Pulmonary artery endothelial cell (primary cell): ENCODE measurements around the gene POMGNT2. TPM values are rescaled to one million over a fixed set of nuclear protein-coding genes. Genes with fewer than 3 reads are reported as not detected.

ENCODE experiments used
- DNase-seq: peaks from one replicate; pipeline ENCODE4 v3.0.0-alpha.2; 2011; ENCODE audit warnings: low read depth, low spot score
- total RNA-seq: library from RNA; depleted of rRNA; stranded (reverse); fragments of >200 nt; gene quantifications from 2 replicates; pipeline ENCODE4 v1.2.3, GENCODE V29; 2014

POMGNT2 gene
- total RNA-seq, 1 donor from 2014 or later = 6.5 TPM

DNA sequence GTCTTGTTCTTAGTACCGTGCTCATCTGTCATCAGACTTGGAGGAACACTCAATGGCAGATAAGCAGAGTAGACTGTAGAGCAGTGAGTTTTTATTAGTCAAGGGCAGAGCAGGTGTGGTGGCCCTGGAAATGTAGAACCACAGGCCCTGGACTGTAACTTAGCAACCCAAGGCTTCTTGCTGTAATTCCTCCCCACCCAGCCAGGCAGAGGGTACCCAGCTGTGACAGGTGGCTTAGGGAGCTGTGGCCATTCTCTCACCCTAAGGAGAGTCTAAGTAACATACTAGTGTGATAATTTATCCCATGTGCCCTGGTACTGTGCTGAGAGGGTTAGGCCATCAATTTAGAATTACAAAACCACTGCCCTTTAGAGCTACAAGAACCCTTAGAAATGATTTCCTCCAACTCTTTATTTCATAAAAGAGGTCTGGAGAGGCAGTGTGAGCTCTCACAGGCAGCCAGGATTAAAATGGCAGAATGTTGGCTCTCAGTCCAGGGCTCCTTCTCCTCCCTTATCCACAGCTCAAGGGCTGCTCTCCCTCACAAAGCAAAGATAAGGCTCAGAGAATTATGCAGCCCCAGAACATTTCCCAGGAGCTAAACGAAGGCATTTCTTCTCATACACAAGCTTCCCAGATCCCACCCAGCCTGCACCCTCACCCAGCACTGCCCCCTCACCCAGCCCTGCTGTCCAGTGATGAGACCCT, 3.0 kb downstream of the POMGNT2 start:
- no peak for DNase-seq

DNA sequence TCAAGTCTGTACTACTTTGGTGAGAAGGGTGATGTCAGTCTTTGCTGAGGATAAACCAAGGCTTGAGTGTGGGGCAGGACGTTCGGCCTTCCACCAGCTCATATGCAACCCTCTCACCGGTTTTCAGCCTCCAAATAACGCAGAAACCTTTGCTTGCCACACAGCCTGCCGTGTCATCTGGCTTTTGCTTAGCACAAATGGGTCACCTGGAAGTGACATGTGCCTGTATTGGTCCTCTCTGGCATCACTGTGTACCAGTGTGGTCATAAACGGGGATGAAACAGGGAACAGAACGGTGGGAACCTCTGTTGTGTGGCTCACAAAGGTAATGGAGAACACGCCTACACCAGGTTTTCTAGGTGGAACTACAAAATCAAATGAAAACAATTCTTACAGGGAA, 7.1 kb downstream of the POMGNT2 start:
- DNase-seq = no peak

DNA sequence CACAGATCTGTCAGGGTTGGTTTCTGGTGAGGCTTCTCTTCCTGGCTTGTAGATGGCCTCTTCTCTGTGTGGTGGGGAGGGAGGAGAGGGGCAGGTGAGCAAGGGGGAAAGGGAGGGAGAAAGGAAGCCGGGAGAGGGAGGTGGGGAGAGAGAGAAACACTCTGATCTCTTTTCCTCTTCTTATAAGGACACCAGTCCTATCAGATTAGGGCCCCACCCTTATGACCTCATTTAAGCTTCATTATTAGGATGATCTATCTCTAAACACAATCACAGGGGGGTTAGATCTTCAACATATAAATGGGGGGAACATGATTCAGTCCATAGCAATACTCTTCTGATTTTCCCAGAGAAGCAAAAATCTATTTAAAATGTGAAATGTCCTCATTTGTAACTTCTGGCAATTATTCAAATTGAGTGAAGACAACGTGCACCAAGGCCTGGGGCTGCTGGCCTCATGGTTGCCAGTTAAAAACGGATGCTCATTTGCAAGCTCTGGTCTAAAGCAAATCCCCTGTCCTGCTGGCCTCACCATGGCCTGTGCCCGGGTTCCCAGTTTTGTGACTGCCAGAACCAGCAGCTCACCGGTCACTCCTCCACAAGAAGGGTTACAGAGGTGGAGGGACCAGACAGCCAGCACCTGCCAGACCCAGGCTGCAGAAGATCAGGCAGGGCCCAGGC, 8.3 kb downstream of the POMGNT2 start:
- DNase-seq = no peak

DNA sequence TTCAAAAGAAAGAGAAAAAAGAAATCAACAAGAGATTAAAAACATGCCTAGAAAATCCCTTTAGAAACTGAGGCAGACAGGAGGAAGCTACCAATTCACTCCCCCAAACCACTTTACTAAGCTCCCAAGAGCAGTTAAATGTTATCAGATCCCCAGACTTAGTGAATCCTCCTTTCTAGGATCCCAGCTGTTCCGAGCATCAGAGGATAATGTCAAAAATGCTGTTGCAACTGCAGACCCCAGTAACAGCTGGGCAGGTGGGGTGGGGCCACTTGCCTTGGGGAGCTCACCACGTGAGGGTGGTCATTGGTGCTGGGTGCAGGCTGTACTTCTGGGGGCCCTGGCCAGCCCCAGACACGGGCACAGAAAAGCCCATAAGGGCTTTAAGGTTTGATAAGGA, 9.1 kb downstream of the POMGNT2 start:
- DNase-seq = no peak

DNA sequence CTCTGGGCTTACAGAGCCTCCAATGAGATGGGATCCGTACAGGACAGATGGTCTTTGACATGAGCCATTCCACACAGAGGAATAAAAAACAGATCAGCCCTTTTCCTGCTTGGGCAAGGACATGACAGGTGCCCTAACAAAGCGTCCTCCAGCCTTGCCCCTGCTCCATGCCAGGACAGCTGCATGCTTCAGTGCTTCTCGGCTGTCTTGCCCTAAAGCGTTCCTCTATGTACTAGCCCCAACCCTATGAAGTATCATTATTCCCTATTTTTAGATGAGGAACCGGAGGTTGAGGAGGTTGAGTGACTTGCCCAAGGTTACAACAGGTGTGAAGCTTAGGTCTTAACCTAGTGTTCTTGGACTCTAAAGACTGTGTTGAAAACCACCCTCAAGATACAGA, 10.5 kb downstream of the POMGNT2 start:
- no peak for DNase-seq

DNA sequence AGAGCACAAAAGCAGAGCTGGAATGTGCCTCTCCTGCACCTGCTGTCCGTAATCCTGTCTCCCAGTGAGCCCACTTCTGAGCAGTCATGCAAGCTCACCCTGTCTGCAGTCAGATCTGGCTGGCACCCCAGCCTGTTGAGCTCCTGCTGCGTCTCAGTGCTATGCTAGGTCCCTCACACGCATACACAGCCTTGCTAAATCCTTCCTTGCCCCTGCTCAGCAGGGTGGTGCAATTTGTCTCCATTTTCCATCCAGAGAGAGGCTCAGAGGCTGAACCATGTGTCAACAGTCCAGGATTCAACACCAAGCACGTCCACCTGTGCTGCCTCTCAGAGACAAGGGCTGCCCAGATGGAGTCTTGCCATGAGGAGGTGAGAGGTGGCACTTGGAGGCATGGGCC, 11.0 kb downstream of the POMGNT2 start:
- DNase-seq = no peak

DNA sequence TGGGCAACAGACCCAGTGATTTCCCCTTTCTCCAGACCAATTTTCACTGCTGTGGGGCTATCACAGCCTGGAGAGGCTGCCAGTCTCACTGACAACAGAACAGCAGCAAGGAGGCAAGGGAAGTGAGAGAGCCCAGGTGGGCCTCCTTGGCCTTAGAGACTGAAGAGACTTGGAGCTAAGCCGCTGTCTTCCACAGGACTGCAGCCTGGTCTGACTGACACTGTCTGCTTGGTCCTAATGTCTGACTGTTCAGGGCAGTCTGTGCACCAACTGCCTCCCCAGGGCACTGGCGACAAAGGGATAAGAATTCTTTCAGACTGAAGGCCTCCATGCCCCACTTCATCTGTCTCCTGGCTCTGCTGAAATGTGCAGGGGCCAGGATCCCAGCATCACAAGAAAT, 11.5 kb downstream of the POMGNT2 start:
- DNase-seq = no peak

DNA sequence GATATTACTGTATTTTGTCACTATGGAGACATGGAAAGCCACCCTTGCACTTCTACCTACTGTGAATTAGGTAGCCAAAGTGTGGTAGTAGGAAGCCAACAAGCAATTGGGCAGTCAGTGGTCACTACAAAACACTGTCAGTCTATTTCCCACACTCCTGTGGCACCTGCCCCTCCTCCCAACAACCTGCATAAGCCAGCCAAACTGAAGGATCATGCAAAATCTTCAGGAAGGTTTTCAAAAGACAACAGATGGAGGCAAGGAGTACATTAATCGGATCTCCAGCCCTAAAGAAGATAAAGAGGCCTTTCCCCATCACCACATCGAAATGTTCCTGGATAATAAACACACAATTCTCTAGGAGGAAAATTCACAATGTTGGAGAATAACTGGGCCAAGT, 11.9 kb downstream of the POMGNT2 start:
- DNase-seq = no peak

DNA sequence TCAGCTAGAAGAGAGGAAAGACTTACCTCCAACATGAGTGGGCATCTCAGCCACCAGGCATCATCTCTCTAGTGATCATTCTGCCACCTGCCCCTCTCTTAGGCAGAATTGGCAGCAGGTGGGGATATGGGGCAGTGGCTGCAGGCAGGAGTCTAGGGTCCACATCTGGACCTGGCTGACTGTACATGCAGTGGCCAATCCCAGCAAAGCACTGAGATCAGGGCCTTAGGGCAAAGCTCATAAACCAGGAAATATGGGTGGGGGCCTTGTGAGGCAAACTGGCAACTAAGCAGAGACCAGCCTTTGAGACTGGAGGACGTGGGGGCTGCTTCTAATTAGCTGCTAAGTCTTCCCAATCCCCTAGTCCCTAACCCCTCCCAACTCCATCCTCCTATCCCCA, 12.9 kb downstream of the POMGNT2 start:
- no peak for DNase-seq

DNA sequence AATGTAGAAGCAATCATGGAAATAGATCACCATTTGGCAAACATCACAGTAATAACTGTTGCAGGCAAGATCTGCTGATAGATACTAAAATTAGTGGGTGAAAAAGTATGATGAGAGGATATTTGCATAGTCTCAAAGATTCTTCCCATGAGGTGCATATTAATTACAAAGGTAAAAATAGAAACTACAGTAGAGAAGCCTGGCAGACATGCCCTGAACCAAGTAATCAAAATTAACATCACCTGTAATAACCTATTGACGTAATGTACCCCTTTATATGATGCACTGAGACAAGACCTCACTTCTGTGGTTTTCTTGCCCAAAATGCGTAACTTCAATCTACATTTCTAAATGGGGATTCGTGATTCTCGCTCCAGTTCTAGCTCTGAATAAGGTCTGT, 14.4 kb downstream of the POMGNT2 start:
- no peak for DNase-seq

DNA sequence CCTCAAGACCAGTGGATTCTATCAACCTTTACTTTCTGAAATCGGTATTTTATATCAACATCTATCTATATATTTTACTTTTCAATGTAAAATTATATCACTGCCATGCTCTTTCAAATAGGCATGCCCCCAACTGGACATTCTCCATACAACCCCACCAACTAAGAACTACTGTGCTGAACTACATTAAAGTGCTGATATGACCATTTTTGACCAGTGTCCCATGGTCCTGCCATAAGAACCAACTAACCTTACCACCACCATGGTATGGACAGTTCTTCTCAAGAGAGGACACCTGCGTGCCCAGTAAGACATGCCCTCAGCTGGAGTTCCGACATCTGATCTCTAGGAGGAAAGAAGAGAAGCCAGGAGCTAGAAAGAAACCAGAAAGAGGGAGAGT, 15.6 kb downstream of the POMGNT2 start:
- DNase-seq = no peak

DNA sequence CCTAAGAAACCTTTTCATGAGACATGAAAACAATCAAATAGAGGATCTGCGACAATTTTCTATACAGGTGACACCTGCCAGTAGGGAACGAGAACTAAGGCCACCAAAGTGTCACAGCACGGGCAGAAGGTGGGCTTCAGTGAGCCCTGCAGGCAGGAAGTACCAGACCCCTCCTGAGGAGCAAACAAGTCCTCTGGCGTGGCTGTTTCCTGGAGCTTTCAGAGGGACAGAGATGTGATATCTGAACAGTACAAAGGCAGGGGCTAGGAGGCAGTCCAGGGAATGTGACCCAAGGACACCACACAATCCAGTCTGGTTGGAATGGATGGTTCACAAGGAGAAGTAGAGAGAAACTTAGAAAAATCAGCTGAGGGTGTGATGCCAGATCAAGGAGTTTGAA, 16.8 kb downstream of the POMGNT2 start:
- DNase-seq = no peak

DNA sequence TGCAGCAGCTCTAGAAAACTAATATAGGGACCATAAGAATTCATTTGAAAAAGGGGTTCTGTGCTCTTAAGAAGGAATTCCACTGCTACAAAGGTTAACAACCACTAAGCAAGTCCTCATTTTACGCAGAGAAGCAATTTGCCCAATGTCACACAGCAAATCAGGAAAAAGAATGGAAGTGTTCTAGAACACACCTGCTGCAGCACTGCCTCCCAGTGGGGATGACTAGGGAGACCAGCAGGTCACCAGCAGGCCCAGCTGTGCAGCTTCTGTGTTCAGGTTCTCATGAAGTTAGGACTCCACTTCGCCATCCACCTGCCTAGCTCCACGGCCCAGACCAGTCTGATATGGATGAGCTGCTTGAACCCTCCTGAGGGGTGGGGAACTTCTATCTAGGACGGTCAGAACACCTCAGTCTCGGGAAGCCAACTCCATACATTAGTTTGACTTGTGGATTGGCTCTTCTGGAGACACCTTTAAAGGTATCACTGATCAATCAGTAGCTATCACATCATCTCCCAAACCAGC, 18.6 kb downstream of the POMGNT2 start:
- DNase-seq = no peak

DNA sequence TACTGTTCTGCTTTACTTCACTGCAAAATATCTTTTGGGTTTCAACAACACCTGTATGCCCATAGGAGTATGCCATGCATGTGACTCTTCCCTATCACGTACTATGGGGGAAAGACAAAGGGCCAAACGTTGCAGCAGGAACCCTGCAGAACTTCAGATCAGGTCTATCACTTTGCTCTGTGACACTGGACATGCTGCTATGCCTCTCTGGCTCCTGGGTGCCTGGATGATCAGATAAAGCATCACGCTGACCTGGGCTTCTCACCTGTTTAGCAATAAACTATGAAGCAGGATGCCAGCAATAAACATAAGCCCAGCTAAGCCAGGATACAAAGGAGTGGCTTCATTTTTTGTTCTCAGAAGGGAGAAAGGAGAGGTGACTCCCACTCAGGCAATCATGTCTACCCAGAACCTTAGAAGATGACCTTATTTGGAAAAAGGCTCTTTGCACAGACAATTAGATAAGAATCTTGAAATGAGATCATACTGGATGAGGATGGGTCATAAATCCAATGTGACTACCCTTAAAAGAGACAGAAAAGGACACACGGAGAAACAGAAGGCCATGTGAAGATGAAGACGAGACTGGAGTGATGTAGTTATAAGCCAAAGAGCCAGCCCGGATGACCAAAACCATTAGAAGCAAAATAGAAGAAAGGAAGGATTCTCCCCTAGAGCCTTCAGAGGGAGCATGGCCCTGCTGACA, 19.3 kb downstream of the POMGNT2 start:
- DNase-seq = no peak

DNA sequence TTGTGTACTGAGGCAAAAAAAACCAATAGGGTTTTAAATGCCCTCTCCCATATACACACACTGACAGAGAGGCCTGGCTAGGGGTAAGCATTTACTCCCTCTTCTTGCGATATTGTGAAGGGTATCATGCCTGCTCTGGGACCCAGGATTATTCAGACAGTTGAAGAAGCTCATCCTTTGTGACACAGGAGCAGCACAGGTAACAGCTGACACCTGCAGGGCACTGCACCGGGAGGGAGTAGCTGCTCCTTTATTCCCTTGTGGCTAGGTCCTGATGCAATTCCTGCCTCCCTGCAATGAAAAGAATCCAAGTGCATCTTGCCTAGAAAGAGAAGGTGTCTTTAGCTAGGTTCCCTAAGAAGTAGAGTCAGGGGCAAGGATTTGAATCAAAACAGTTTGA, 23.4 kb downstream of the POMGNT2 start:
- DNase-seq = no peak

DNA sequence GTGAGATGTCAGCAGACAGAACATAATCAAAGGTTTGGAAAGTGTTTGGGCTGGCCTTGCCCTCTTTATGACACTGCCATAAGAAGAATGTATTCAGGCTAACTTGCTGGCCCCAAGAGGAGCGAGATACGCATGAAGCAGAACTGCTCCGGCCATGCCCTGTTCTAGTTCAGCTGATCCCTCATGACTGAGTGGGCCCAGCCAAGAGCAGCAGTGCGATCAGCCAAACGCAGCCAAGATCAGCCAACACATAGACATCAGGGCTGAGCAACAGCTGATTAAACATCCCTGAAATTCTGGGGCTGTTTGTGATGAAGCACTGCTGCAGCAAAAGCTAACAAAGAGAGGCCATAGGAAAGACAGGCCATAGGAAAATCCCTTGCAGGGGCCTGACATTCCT, 24.1 kb downstream of the POMGNT2 start:
- DNase-seq = no peak

DNA sequence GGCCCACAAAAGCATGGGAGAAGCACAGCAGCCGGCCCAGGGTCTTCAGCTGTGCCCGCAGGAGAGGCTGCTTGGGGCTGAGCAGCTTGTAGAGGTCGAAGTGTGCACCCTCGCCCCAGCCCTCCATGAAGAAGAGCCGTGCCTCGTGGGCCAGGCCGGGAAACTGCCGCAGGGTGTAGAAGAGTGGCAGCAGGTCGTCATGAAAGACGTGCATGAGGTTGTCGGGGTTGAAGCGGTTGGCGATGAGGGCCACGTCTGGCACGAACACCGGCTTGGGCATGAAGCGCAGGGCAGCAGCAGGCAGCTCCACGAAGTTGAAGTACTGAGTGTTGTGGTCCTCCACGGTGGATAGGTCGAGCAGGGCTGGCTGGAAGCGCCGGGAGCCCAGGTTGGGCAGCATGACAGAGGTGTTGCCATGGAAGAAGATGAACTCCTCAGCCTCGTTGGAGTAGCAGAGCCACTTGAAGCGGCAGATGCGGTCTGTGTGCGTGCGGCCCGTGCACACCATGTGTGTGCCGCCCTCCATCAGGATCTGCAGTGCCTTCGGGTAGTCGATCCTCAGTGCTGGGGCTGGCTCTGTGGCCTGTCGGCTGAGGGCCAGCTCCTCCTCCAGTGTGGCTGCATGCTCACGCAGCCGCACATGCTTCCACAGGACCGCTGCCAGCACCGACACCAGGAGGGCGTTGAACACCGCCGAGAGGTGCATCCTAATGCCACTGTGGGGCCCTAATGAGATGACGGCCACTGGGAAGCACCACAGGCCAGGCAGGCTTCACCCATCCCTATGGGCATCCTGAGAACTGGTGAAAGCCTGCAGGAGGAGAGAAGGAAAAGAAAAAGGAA, 24.9 kb downstream of the POMGNT2 start:
- DNase-seq = no peak

DNA sequence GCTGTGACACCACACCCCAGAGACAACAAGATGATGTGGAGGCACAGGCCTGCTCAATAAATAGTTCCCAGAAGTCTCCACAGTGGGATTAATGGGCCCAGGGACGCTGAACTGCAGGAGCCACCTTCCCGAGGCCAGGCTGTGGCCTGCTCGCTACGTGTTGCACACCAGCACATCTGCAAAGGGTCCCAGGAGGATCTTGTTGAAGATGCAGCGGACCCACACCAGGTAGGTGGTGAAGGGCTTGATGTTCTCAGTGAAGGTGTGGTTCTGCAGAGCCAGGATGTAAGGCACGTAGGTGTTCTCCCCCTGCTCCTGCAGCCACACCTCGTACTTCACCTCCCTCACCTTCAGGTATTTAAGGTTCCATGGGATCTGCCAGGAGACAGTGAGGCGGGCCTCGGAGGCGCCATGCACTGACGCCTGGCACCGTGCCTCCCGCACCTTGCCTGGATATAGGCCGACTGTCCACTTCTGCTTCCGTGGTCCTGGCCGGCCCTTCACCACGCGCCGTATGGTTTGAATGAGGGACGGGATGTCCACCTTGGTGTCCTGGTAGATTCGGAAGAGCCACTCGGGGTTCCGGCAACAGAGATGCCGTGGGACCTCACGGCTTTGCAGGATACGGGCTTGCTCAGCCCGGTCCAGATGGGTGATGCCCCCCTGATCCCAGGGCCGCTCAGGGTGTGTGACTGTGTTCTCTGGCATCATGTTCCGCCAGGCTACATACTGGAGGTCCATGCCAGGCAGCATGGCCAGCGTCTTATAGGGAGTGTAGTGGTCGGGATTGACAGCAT, 26.1 kb downstream of the POMGNT2 start:
- DNase-seq = no peak

DNA sequence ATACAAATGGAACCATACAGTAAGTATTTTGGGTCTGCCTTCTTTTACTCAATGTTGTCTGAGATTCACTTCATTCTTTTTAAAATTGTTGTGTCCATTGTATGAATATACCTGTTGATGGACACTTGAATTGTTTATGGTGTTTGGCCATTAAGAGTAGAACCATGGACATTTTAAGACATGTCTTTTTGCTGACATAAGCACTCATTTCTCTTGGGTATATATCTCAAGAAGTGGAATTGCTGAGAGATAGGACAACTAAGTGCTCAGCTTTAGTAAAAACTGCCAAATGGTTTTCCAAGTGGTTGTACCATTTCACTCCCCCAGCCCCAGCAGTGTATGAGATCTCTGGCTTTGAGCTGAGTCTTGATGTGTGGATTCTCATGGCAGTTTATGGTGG, 28.2 kb downstream of the POMGNT2 start:
- DNase-seq = no peak

DNA sequence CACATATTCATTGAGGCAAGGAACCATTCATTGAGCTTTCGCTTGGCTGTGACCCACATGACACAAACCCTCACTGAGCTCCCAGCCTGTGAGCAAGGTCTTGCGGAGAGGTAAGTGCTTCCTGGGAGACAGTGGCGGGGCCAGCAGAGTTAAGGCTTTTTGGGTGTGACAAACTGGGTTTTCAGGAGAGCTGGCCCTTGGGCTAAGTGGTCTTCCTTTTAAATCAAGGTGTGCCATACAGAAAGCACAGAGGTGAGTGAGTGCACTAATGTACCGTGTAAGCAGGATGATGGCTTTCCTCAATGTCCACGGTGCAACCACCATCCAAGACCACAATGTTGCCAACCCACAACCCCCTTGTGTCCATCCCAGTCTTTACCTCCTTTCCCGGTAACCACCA, 28.6 kb downstream of the POMGNT2 start:
- DNase-seq = no peak

DNA sequence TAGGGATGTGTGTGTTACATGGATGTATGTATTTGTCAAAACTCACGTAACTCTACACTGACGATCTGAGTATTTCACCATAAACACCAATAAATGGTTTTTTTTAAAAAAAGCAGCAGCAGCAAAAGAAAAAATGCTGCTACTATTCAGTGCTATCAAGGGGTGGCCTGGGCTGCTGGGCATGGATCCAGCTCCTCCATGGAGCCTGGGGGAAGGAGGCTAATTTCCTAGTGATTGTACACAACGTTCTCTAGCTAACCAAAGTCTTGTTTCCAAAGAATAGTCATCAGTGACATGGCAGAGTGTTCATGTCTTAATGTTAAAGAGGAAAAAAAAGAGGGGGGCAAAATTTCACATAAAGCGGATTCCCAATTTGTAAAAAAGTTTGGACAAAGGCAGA, 29.0 kb downstream of the POMGNT2 start:
- no peak for DNase-seq
